ENCODE data around the gene WDHD1. TPM values are rescaled to one million over a fixed set of nuclear protein-coding genes. Genes with fewer than 3 reads are reported as not detected.

Gene WDHD1
- total RNA-seq, 2 donors from 2014 or later = 0.66 to 1.0 TPM

DNA sequence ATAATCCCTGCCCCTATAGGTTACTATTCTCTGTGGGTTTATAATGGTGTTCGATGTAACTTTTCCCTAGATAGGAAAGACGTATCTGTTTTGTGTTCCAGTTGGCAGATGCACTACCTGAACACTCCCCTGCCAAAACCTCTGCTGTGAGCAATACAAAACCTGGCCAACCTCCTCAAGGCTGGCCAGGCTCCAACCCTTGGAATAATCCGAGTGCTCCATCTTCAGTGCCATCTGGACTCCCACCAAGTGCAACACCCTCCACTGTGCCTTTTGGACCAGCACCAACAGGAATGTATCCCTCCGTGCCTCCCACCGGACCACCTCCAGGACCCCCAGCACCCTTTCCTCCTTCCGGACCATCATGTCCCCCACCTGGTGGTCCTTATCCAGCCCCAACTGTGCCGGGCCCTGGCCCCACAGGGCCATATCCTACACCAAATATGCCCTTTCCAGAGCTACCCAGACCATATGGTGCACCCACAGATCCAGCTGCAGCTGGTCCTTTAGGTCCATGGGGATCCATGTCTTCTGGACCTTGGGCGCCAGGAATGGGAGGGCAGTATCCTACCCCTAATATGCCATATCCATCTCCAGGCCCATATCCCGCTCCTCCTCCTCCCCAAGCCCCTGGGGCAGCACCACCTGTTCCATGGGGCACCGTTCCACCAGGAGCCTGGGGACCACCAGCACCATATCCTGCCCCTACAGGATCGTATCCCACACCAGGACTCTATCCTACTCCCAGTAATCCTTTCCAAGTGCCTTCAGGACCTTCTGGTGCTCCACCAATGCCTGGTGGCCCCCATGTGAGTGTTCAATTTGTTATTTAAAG, 35.8 kb upstream of the WDHD1 start:
- intact Hi-C loops (cut with DNase I) = no loop called here
- Histone ChIP-seq H3K4me3 (no peak overlapping the region), H3K9me3 (no peaks in the 10 kb centered on the region), H3K27me3 (no peaks in the 10 kb centered on the region), H3K27ac (no peak overlapping the region), H3K4me1 (no peaks in the 10 kb centered on the region), H3K36me3 (replicated peaks in 1 of 2; ENCODE audit: insufficient read depth in 1 of 2, low read depth in 2 of 2) (peaks cover 0 to 7% of the 10 kb centered on the region in 2 donors)
- ATAC-seq = no peak
- WGBS, 2 donors = 82 to 85% methylated on average over 11 of the region's 11 CpGs
- peak in 1 of 4 donors; percentile 16 for DNase-seq
- no peak for TF ChIP-seq POLR2A (IDR thresholded peaks at IDR 0.05)
- TF ChIP-seq, protein P1, sequence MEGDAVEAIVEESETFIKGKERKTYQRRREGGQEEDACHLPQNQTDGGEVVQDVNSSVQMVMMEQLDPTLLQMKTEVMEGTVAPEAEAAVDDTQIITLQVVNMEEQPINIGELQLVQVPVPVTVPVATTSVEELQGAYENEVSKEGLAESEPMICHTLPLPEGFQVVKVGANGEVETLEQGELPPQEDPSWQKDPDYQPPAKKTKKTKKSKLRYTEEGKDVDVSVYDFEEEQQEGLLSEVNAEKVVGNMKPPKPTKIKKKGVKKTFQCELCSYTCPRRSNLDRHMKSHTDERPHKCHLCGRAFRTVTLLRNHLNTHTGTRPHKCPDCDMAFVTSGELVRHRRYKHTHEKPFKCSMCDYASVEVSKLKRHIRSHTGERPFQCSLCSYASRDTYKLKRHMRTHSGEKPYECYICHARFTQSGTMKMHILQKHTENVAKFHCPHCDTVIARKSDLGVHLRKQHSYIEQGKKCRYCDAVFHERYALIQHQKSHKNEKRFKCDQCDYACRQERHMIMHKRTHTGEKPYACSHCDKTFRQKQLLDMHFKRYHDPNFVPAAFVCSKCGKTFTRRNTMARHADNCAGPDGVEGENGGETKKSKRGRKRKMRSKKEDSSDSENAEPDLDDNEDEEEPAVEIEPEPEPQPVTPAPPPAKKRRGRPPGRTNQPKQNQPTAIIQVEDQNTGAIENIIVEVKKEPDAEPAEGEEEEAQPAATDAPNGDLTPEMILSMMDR (IDR thresholded peaks at IDR 0.05) = no peak

DNA sequence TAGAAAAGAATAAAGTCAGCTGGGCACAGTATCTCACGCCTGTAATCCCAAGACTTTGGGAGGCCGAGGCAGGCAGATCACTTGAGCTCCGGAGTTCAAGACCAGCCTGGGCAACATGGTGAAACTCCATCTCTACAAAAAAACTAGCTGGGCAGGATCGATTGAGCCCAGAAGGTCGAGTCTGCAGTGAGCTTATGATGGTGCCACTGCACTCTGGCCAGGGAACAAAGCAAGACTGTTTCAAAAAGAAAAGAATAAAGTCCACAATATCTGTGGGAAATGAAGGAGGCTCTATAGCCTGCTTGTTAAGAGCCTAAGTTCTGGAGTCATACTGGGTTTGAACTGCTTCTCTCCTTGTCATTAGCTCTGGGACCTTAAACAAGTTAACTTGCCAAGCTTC, 32.4 kb upstream of the WDHD1 start:
- intact Hi-C loops (cut with DNase I) = no loop called here
- no peak for ATAC-seq
- no peak overlapping the region for H3K27ac ChIP-seq
- H3K9me3 ChIP-seq = no peaks in the 10 kb centered on the region
- peaks cover 5% of the 10 kb centered on the region for H3K4me1 ChIP-seq
- DNase-seq = no peak
- peaks cover 0 to 2% of the 10 kb centered on the region in 2 donors for H3K36me3 ChIP-seq (replicated peaks in 1 of 2; ENCODE audit: insufficient read depth in 1 of 2, low read depth in 2 of 2)
- TF ChIP-seq POLR2A (IDR thresholded peaks at IDR 0.05) = no peak
- TF ChIP-seq, protein P1 (IDR thresholded peaks at IDR 0.05) = no peak
- H3K27me3 ChIP-seq = no peaks in the 10 kb centered on the region
- H3K4me3 ChIP-seq = no peak overlapping the region
- 86 to 95% methylated on average over 5 of the region's 5 CpGs for WGBS, 2 donors

DNA sequence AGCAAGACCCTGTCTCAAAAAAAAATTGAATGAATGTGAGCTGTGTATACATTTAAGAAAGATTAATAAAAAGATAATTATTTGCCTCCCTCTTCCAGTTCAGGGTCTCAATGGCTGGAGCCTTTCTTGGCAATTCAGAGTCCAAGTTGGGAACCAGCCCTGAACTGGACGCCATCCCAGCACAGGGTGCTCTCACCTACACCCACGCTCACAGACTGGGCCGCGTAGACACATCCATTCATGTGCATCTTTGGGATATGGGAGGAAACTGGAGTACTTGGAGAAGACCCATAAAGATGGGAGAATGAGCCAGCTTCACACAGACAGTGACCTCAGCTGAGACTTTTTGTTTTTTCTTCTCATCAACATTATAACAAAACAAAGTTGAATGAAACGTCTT, 31.0 kb upstream of the WDHD1 start:
- Histone ChIP-seq H3K4me1 (peaks cover 14% of the 10 kb centered on the region), H3K4me3 (no peak overlapping the region), H3K36me3 (replicated peaks in 1 of 2; ENCODE audit: insufficient read depth in 1 of 2, low read depth in 2 of 2) (no peaks in the 10 kb centered on the region), H3K27ac (no peak overlapping the region), H3K27me3 (no peaks in the 10 kb centered on the region), H3K9me3 (no peaks in the 10 kb centered on the region)
- ATAC-seq (no peak), DNase-seq (no peak)
- no peak for TF ChIP-seq POLR2A (IDR thresholded peaks at IDR 0.05)
- TF ChIP-seq, protein P1 (IDR thresholded peaks at IDR 0.05) = no peak
- WGBS, 2 donors = 94 to 97% methylated on average over 5 of the region's 5 CpGs
- intact Hi-C loops (cut with DNase I) = no loop called here

DNA sequence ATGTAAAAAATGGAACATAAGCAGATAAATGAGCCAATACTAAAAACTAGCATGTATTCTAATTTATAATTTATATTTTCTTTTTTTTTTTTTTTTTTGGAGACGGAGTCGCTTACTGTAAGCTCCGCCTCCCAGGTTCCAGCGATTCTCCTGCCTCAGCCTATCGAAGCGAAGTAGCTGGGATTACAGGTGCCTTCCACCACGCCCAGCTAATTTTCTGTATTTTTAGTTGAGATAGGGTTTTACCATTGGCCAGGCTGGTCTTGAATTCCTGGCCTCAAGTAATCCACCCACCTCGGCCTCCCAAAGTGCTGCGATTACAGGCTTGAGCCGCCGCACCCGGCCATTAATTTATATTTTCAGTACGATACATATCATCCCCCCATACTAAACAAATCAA, 27.2 kb upstream of the WDHD1 start:
- Histone ChIP-seq H3K4me1 (peaks cover 26% of the 10 kb centered on the region), H3K4me3 (no peak overlapping the region), H3K27ac (no peak overlapping the region), H3K9me3 (no peaks in the 10 kb centered on the region), H3K27me3 (no peaks in the 10 kb centered on the region), H3K36me3 (replicated peaks in 1 of 2; ENCODE audit: insufficient read depth in 1 of 2, low read depth in 2 of 2) (no peaks in the 10 kb centered on the region)
- DNase-seq (no peak), ATAC-seq (no peak)
- 97 to 98% methylated on average over 13 of the region's 13 CpGs for WGBS, 2 donors
- intact Hi-C loops (cut with DNase I) = no loop called here
- TF ChIP-seq, protein P1 (IDR thresholded peaks at IDR 0.05) = no peak
- no peak for TF ChIP-seq POLR2A (IDR thresholded peaks at IDR 0.05)

DNA sequence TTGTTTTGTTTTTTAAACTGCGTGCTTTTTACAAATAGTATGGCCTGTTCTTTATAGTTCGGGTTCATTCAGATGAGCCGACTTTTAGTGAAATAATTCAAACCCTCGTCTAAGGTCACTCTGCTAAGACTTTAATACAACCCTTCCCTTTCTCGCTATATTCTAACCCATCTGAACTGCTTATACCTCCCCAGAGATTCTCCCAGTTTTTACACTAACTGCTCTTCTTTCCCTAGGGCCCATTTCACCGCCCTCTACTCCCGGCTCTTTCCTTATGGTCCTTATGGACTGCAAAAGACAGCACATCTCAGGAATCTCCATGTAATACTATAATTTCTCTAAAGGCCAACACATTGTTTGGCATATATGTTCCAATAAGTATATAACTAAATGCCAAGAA, 26.6 kb upstream of the WDHD1 start:
- no peaks in the 10 kb centered on the region for H3K27me3 ChIP-seq
- no peak for DNase-seq
- WGBS, 2 donors = 86 to 88% methylated on average over 7 of the region's 7 CpGs
- no peak for TF ChIP-seq POLR2A (IDR thresholded peaks at IDR 0.05)
- TF ChIP-seq, protein P1 (IDR thresholded peaks at IDR 0.05) = no peak
- no peak overlapping the region for H3K4me3 ChIP-seq
- no peak overlapping the region for H3K27ac ChIP-seq
- no peaks in the 10 kb centered on the region for H3K36me3 ChIP-seq (replicated peaks in 1 of 2; ENCODE audit: insufficient read depth in 1 of 2, low read depth in 2 of 2)
- intact Hi-C loops (cut with DNase I) = no loop called here
- peaks cover 26% of the 10 kb centered on the region for H3K4me1 ChIP-seq
- no peaks in the 10 kb centered on the region for H3K9me3 ChIP-seq
- no peak for ATAC-seq
